GM11168 (cell line): Measurements from ENCODE around the gene SLC38A9.

Experiments used
- in situ Hi-C: fragments of 300-500 bp; cut with MboI; formaldehyde crosslinking; loops from one replicate; pipeline ENCODE4 v1.12.0; 2022; ENCODE audit warnings: low sequenced_read_pairs; ENCODE audit not compliant: unreplicated experiment

SLC38A9 gene

GRCh38 chr5:55593115-55593472, 119.0 kb downstream of the SLC38A9 start:
- in situ Hi-C loops, result no loop called here

- in situ Hi-C loops, result no loop called here
Observed at GRCh38 chr5:55592388-55593114, 119.6 kb downstream of the SLC38A9 start.

GRCh38 chr5:55591686-55592085, 120.4 kb downstream of the SLC38A9 start:
- in situ Hi-C loops, result no loop called here

GRCh38 chr5:55585206-55585610, 126.9 kb downstream of the SLC38A9 start:
- in situ Hi-C loops, result no loop called here

- in situ Hi-C loops, result no loop called here
Observed at GRCh38 chr5:55584398-55585205, 127.5 kb downstream of the SLC38A9 start.

GRCh38 chr5:55583578-55583977, 128.5 kb downstream of the SLC38A9 start:
- in situ Hi-C loops, result no loop called here

- in situ Hi-C loops, result no loop called here
Observed at GRCh38 chr5:55582256-55582655, 129.9 kb downstream of the SLC38A9 start.

- in situ Hi-C loops, result no loop called here
Observed at GRCh38 chr5:55580042-55580441, 132.1 kb downstream of the SLC38A9 start.

GRCh38 chr5:55578771-55579170, 133.4 kb downstream of the SLC38A9 start:
- in situ Hi-C loops, result no loop called here

GRCh38 chr5:55577353-55578060, 134.6 kb downstream of the SLC38A9 start:
- in situ Hi-C loops, result no loop called here

- in situ Hi-C loops, result no loop called here
Observed at GRCh38 chr5:55576661-55577060, 135.5 kb downstream of the SLC38A9 start.
